ENCODE data around the gene MACIR. TPM values are rescaled to one million over a fixed set of nuclear protein-coding genes. Genes with fewer than 3 reads are reported as not detected.

The MACIR gene
- total RNA-seq, 4 donors from 2014 or later, result 21.7 to 72.8 (median 47.7) TPM

DNA sequence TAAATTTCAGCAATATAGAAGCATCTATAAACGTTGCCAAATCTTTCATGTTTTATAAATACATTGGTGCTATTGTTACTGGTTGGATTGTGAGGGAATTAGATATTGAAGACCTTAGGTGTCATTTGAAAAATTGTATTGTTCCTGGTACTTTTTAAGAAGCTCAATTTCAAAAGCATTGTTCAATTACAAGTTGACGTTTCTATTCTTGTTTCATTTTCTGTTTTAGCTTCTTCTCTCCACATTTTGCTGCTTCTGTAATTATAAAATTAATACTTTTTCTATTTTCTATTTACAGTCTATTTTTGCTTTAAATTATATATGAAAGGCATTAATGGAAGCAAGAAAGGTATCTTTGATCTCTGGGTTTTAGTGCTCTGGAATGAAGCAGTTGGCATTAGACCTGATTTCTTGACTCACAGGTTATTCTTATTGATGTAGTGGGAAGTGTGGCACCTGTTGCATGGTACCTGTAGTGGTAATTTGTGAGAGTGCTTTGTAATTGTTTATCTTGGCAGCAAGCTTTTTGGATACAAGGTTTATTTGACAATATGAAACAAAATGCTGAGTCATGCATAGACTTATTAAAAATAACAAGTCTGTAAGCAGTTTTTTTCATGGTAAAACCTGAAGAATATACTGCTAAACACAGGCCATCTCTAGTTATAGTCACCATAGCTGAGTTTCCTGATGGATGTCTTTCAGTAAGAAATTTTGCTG, 13.2 kb downstream of the MACIR start:
- peaks cover 0 to 20% (median 7%) of the 10 kb centered on the region in 4 donors for H3K4me1 ChIP-seq
- DNase-seq, result no peak
- intact Hi-C loops (cut with DNase I; ENCODE audit: low total_unique reads) (no loop called here), in situ Hi-C loops (cut with MboI; ENCODE audit: low pct_ligation_motif_present in 1 of 4, low pct_unique_long_range_greater_than_20kb in 1 of 4, low sequenced_read_pairs in 3 of 4) (no loop called here)
- WGBS, 2 donors (ENCODE audit: low coverage in 1 of 2), result 36 to 60% methylated on average over 2 of the region's 2 CpGs
- no peak overlapping the region for H3K4me3 ChIP-seq
- H3K9me3 ChIP-seq, result no peaks in the 10 kb centered on the region
- no peak for TF ChIP-seq POLR2AphosphoS5 (IDR thresholded peaks at IDR 0.05)
- no peak for TF ChIP-seq POLR2A (IDR thresholded peaks at IDR 0.05)
- TF ChIP-seq, protein P1, sequence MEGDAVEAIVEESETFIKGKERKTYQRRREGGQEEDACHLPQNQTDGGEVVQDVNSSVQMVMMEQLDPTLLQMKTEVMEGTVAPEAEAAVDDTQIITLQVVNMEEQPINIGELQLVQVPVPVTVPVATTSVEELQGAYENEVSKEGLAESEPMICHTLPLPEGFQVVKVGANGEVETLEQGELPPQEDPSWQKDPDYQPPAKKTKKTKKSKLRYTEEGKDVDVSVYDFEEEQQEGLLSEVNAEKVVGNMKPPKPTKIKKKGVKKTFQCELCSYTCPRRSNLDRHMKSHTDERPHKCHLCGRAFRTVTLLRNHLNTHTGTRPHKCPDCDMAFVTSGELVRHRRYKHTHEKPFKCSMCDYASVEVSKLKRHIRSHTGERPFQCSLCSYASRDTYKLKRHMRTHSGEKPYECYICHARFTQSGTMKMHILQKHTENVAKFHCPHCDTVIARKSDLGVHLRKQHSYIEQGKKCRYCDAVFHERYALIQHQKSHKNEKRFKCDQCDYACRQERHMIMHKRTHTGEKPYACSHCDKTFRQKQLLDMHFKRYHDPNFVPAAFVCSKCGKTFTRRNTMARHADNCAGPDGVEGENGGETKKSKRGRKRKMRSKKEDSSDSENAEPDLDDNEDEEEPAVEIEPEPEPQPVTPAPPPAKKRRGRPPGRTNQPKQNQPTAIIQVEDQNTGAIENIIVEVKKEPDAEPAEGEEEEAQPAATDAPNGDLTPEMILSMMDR (IDR thresholded peaks at IDR 0.05), result no peak
- TF ChIP-seq EP300 (IDR thresholded peaks at IDR 0.05; ENCODE audit: low read depth), result no peak
- no peak overlapping the region for H3K27ac ChIP-seq
- H3K27me3 ChIP-seq, result no peaks in the 10 kb centered on the region
- peaks cover 0 to 9% (median 1%) of the 10 kb centered on the region in 4 donors for H3K36me3 ChIP-seq

DNA sequence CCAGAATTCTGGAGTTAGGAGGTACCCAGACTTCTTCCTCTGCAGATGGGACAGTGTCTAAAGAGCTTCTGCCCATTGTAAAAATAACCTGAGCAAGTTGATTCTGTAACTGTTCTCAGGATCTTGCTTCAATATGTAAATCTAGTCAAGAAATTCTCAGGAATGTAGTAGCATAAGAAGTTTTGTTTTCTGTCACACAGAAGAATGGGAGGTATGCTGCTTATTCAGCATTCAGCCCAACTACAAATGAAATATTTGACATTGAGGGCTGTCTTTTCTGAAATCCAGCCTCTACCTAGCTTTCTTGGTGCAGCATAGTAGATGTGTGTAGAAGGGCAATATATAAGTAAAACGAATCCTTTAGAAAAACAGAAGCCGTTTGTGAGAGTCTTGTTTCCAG, 13.8 kb downstream of the MACIR start:
- Histone ChIP-seq H3K4me3 (no peak overlapping the region), H3K9me3 (no peaks in the 10 kb centered on the region), H3K36me3 (peaks cover 0 to 9% (median 2%) of the 10 kb centered on the region in 4 donors), H3K27ac (no peak overlapping the region), H3K27me3 (no peaks in the 10 kb centered on the region), H3K4me1 (peaks cover 0 to 20% (median 7%) of the 10 kb centered on the region in 4 donors)
- DNase-seq, result no peak
- 85 to 88% methylated on average over 2 of the region's 2 CpGs for WGBS, 2 donors (ENCODE audit: low coverage in 1 of 2)
- in situ Hi-C loops (cut with MboI; ENCODE audit: low pct_ligation_motif_present in 1 of 4, low pct_unique_long_range_greater_than_20kb in 1 of 4, low sequenced_read_pairs in 3 of 4), result no loop called here
- TF ChIP-seq EP300 (IDR thresholded peaks at IDR 0.05; ENCODE audit: low read depth), result no peak
- no peak for TF ChIP-seq POLR2AphosphoS5 (IDR thresholded peaks at IDR 0.05)
- TF ChIP-seq, protein P1 (IDR thresholded peaks at IDR 0.05), result no peak
- no peak for TF ChIP-seq POLR2A (IDR thresholded peaks at IDR 0.05)
- intact Hi-C loops (cut with DNase I; ENCODE audit: low total_unique reads), result no loop called here

DNA sequence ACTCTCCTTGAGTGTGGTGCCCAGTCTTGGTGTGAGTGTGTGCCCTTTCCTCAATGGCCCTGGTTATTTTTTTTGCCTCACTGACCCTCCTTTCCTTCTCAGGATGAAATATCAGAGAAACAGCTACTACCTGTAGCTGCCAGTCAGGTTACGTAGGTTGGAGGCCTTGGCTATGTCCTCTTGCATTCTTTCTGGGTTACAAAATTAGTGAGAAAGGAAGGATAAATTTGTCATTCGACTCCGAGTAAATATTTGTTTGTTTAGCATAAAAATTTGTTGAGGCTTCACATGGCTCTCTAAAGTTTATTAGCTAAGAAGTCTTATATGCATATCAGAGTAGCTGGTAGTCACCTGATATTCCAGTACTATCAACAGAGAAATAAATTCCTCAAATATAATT, 15.4 kb downstream of the MACIR start:
- H3K9me3 ChIP-seq, result no peaks in the 10 kb centered on the region
- H3K4me3 ChIP-seq, result no peak overlapping the region
- DNase-seq, result no peak
- in situ Hi-C loops (cut with MboI; ENCODE audit: low pct_ligation_motif_present in 1 of 4, low pct_unique_long_range_greater_than_20kb in 1 of 4, low sequenced_read_pairs in 3 of 4), result no loop called here
- no peak overlapping the region for H3K27ac ChIP-seq
- no peaks in the 10 kb centered on the region for H3K27me3 ChIP-seq
- peaks cover 0 to 20% (median 7%) of the 10 kb centered on the region in 4 donors for H3K4me1 ChIP-seq
- H3K36me3 ChIP-seq, result peaks cover 0 to 9% (median 2%) of the 10 kb centered on the region in 4 donors
- TF ChIP-seq, protein P1 (IDR thresholded peaks at IDR 0.05), result no peak
- TF ChIP-seq EP300 (IDR thresholded peaks at IDR 0.05; ENCODE audit: low read depth), result no peak
- no peak for TF ChIP-seq POLR2A (IDR thresholded peaks at IDR 0.05)
- no peak for TF ChIP-seq POLR2AphosphoS5 (IDR thresholded peaks at IDR 0.05)
- WGBS, 2 donors (ENCODE audit: low coverage in 1 of 2), result 97 to 100% methylated on average over 3 of the region's 3 CpGs
- intact Hi-C loops (cut with DNase I; ENCODE audit: low total_unique reads), result no loop called here

DNA sequence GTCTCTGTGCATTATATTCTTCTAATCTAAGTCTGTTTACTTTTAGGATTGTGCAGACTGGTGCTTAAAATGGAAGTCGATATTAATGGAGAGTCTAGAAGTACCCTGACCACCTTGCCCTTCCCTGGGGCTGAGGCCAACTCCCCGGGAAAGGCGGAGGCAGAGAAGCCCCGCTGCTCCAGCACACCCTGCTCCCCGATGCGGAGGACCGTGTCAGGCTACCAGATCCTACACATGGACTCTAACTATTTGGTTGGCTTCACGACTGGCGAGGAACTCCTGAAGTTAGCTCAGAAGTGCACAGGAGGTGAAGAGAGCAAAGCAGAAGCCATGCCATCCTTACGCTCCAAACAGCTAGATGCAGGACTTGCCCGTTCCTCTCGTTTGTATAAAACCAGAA, 17.3 kb downstream of the MACIR start:
- H3K4me1 ChIP-seq, result peaks cover 0 to 18% (median 7%) of the 10 kb centered on the region in 4 donors
- in situ Hi-C loops (cut with MboI; ENCODE audit: low pct_ligation_motif_present in 1 of 4, low pct_unique_long_range_greater_than_20kb in 1 of 4, low sequenced_read_pairs in 3 of 4) (no loop called here), intact Hi-C loops (cut with DNase I; ENCODE audit: low total_unique reads) (no loop called here)
- H3K27me3 ChIP-seq, result no peaks in the 10 kb centered on the region
- no peaks in the 10 kb centered on the region for H3K9me3 ChIP-seq
- 98 to 100% methylated on average over 2 to 12 of the region's 12 CpGs for WGBS, 2 donors (ENCODE audit: low coverage in 1 of 2)
- H3K27ac ChIP-seq, result no peak overlapping the region
- no peak for DNase-seq
- TF ChIP-seq, protein P1 (IDR thresholded peaks at IDR 0.05), result no peak
- TF ChIP-seq POLR2A (IDR thresholded peaks at IDR 0.05), result no peak
- TF ChIP-seq EP300 (IDR thresholded peaks at IDR 0.05; ENCODE audit: low read depth), result no peak
- no peak for TF ChIP-seq POLR2AphosphoS5 (IDR thresholded peaks at IDR 0.05)
- H3K4me3 ChIP-seq, result no peak overlapping the region
- peaks cover 0 to 9% (median 2%) of the 10 kb centered on the region in 4 donors for H3K36me3 ChIP-seq
